ENCODE measurements around the gene FHL5. TPM values are rescaled to one million over a fixed set of nuclear protein-coding genes. Genes with fewer than 3 reads are reported as not detected.

Gene FHL5
- total RNA-seq, 1 donor from 2014 or later, result not detected

- no peak overlapping the region for H3K27ac ChIP-seq (ENCODE audit: low read depth, low read length)
- no peak overlapping the region for H2AFZ ChIP-seq (ENCODE audit: low read depth, low read length)
- Mint-ChIP-seq H3K36me3 (ENCODE audit: low read depth, unreplicated experiment) (no peaks in the 10 kb centered on the region), H3K27me3 (ENCODE audit: low read depth, unreplicated experiment) (no peaks in the 10 kb centered on the region), H3K4me1 (ENCODE audit: low read depth, unreplicated experiment) (no peaks in the 10 kb centered on the region), H3K4me3 (ENCODE audit: unreplicated experiment) (no peak overlapping the region), H3K9me3 (ENCODE audit: unreplicated experiment) (peaks cover 9% of the 10 kb centered on the region), H3K27ac (ENCODE audit: unreplicated experiment) (no peak overlapping the region)
- H3K4me3 ChIP-seq (ENCODE audit: insufficient read depth, low read depth, low read length), result no peak overlapping the region
- H3K9ac ChIP-seq (ENCODE audit: low read length), result no peak overlapping the region
- no peak for TF ChIP-seq EZH2 (IDR thresholded peaks at IDR 0.05; ENCODE audit: insufficient read depth, low read length)
- TF ChIP-seq CTCF (IDR thresholded peaks at IDR 0.05; ENCODE audit: insufficient read depth, low read depth, low read length), result no peak
- FAIRE-seq, result no peak
- H3K36me3 ChIP-seq (ENCODE audit: insufficient read depth, low read length), result no peaks in the 10 kb centered on the region
- no peaks in the 10 kb centered on the region for H3K27me3 ChIP-seq (ENCODE audit: insufficient read depth, low read length)
- DNase-seq (ENCODE audit: low read depth), result no peak
- H4K20me1 ChIP-seq (ENCODE audit: insufficient read depth, low read length), result no peaks in the 10 kb centered on the region
- peaks cover 3% of the 10 kb centered on the region for H3K9me3 ChIP-seq (ENCODE audit: insufficient read depth, low read depth, low read length)
- H3K4me1 ChIP-seq (ENCODE audit: insufficient read depth, low read length), result no peaks in the 10 kb centered on the region
- H3K79me2 ChIP-seq (ENCODE audit: insufficient read depth, low read length), result no peaks in the 10 kb centered on the region
- no peak overlapping the region for H3K4me2 ChIP-seq (ENCODE audit: low read length)
Measured at GRCh38 chr6:96570053-96570452, 7.1 kb downstream of the FHL5 start.

- H3K36me3 Mint-ChIP-seq (ENCODE audit: low read depth, unreplicated experiment), result no peaks in the 10 kb centered on the region
- H3K27ac Mint-ChIP-seq (ENCODE audit: unreplicated experiment), result peak overlapping the region; percentile 28
- H3K27me3 Mint-ChIP-seq (ENCODE audit: low read depth, unreplicated experiment), result no peaks in the 10 kb centered on the region
- H2AFZ ChIP-seq (ENCODE audit: low read depth, low read length), result no peak overlapping the region
- H3K9me3 ChIP-seq (ENCODE audit: insufficient read depth, low read depth, low read length), result peaks cover 3% of the 10 kb centered on the region
- no peaks in the 10 kb centered on the region for H3K79me2 ChIP-seq (ENCODE audit: insufficient read depth, low read length)
- H3K27ac ChIP-seq (ENCODE audit: low read depth, low read length), result no peak overlapping the region
- TF ChIP-seq CTCF (IDR thresholded peaks at IDR 0.05; ENCODE audit: insufficient read depth, low read depth, low read length), result no peak
- no peak for TF ChIP-seq EZH2 (IDR thresholded peaks at IDR 0.05; ENCODE audit: insufficient read depth, low read length)
- H3K27me3 ChIP-seq (ENCODE audit: insufficient read depth, low read length), result no peaks in the 10 kb centered on the region
- H3K36me3 ChIP-seq (ENCODE audit: insufficient read depth, low read length), result no peaks in the 10 kb centered on the region
- no peak overlapping the region for H3K9ac ChIP-seq (ENCODE audit: low read length)
- H3K4me3 ChIP-seq (ENCODE audit: insufficient read depth, low read depth, low read length), result no peak overlapping the region
- no peak for DNase-seq (ENCODE audit: low read depth)
- H4K20me1 ChIP-seq (ENCODE audit: insufficient read depth, low read length), result no peaks in the 10 kb centered on the region
- peaks cover 9% of the 10 kb centered on the region for H3K9me3 Mint-ChIP-seq (ENCODE audit: unreplicated experiment)
- no peak overlapping the region for H3K4me2 ChIP-seq (ENCODE audit: low read length)
- no peak overlapping the region for H3K4me3 Mint-ChIP-seq (ENCODE audit: unreplicated experiment)
- H3K4me1 Mint-ChIP-seq (ENCODE audit: low read depth, unreplicated experiment), result no peaks in the 10 kb centered on the region
- H3K4me1 ChIP-seq (ENCODE audit: insufficient read depth, low read length), result no peaks in the 10 kb centered on the region
- FAIRE-seq, result no peak
Measured at GRCh38 chr6:96571551-96571950, 8.6 kb downstream of the FHL5 start.

GRCh38 chr6:96575359-96575758 lies 12.4 kb downstream of the FHL5 start:
- Histone ChIP-seq H3K4me1 (ENCODE audit: insufficient read depth, low read length) (no peaks in the 10 kb centered on the region), H3K27ac (ENCODE audit: low read depth, low read length) (no peak overlapping the region), H3K9ac (ENCODE audit: low read length) (no peak overlapping the region), H3K4me3 (ENCODE audit: insufficient read depth, low read depth, low read length) (no peak overlapping the region), H3K4me2 (ENCODE audit: low read length) (no peak overlapping the region), H3K36me3 (ENCODE audit: insufficient read depth, low read length) (no peaks in the 10 kb centered on the region), H3K27me3 (ENCODE audit: insufficient read depth, low read length) (no peaks in the 10 kb centered on the region), H3K9me3 (ENCODE audit: insufficient read depth, low read depth, low read length) (no peaks in the 10 kb centered on the region), H2AFZ (ENCODE audit: low read depth, low read length) (no peak overlapping the region), H3K79me2 (ENCODE audit: insufficient read depth, low read length) (no peaks in the 10 kb centered on the region), H4K20me1 (ENCODE audit: insufficient read depth, low read length) (no peaks in the 10 kb centered on the region)
- H3K27me3 Mint-ChIP-seq (ENCODE audit: low read depth, unreplicated experiment), result no peaks in the 10 kb centered on the region
- H3K9me3 Mint-ChIP-seq (ENCODE audit: unreplicated experiment), result no peaks in the 10 kb centered on the region
- no peak for DNase-seq (ENCODE audit: low read depth)
- no peaks in the 10 kb centered on the region for H3K4me1 Mint-ChIP-seq (ENCODE audit: low read depth, unreplicated experiment)
- no peak overlapping the region for H3K27ac Mint-ChIP-seq (ENCODE audit: unreplicated experiment)
- no peak overlapping the region for H3K4me3 Mint-ChIP-seq (ENCODE audit: unreplicated experiment)
- no peak for TF ChIP-seq EZH2 (IDR thresholded peaks at IDR 0.05; ENCODE audit: insufficient read depth, low read length)
- no peak for TF ChIP-seq CTCF (IDR thresholded peaks at IDR 0.05; ENCODE audit: insufficient read depth, low read depth, low read length)
- H3K36me3 Mint-ChIP-seq (ENCODE audit: low read depth, unreplicated experiment), result no peaks in the 10 kb centered on the region
- FAIRE-seq, result no peak
